Transverse colon (tissue), 4 donors: ENCODE data around the gene SMIM1. TPM values are rescaled to one million over a fixed set of nuclear protein-coding genes. Genes with fewer than 3 reads are reported as not detected.

ENCODE experiments used
- DNase-seq: peaks from one replicate; pipeline ENCODE4 v3.0.0-alpha.2; 2019
- H3K27ac ChIP-seq, 4 donors: fragments of 200-600 bp; sonication (generic); 2 replicates each; pipeline ENCODE4 v1.5.1; 2016 to 2018; ENCODE audit warnings: inconsistent platforms in 4 of 4
- H3K27me3 ChIP-seq: fragments of 200-600 bp; sonication (generic); 2 replicates; pipeline ENCODE4 v1.5.1; 2017; ENCODE audit warnings: inconsistent platforms
- H3K36me3 ChIP-seq, 4 donors: fragments of 200-600 bp; sonication (generic); 2 replicates each; pipeline ENCODE4 v1.5.1; 2017 to 2019; ENCODE audit warnings: inconsistent platforms in 4 of 4
- H3K4me1 ChIP-seq, 4 donors: fragments of 200-600 bp; sonication (generic); 2 replicates each; pipeline ENCODE4 v1.5.1; 2017 to 2020; ENCODE audit warnings: inconsistent platforms in 4 of 4
- H3K4me3 ChIP-seq, 4 donors: fragments of 200-600 bp; sonication (generic); 1 replicate in 1 of 4; 2 replicates in 3 of 4; pipeline versions ENCODE4 v1.5.1 to v1.6.1; 2017 to 2019; ENCODE audit warnings: inconsistent platforms in 4 of 4
- H3K9me3 ChIP-seq, 2 donors: fragments of 200-600 bp; sonication (generic); 2 replicates each; pipeline ENCODE4 v1.5.1; 2017 to 2019; ENCODE audit warnings: inconsistent platforms in 2 of 2
- CTCF ChIP-seq, 5 experiments: fragments of 200-600 bp in 3 of 5; fragments of 450-650 bp in 2 of 5; sonication (generic) in 3 of 5; IDR thresholded peaks; 1 replicate in 2 of 5; 2 replicates in 3 of 5; pipeline ENCODE4 v1.5.1; 2016 to 2017; ENCODE audit warnings: antibody characterized with exemption in 5 of 5, inconsistent platforms in 3 of 5, mild to moderate bottlenecking in 2 of 5, moderate library complexity in 1 of 5
- EP300 ChIP-seq: sonication (generic); formaldehyde crosslinking; IDR thresholded peaks from one replicate; pipeline ENCODE4 v1.6.1; 2017; ENCODE audit warnings: antibody characterized with exemption, low read depth
- POLR2A ChIP-seq: fragments of 450-650 bp; IDR thresholded peaks from one replicate; pipeline ENCODE4 v1.6.1; 2016; ENCODE audit warnings: antibody characterized with exemption, mild to moderate bottlenecking, moderate library complexity
- POLR2AphosphoS5 ChIP-seq, 3 donors: sonication (generic); formaldehyde crosslinking; IDR thresholded peaks; one replicate each; pipeline ENCODE4 v1.6.1; 2016; ENCODE audit warnings: antibody characterized with exemption in 3 of 3
- WGBS, 2 donors: methylation state at CpG; one replicate each; pipeline ENCODE4 v1.1.5; 2018; ENCODE audit warnings: low coverage in 1 of 2; 5-methylcytosine and 5-hydroxymethylcytosine counted together
- in situ Hi-C, 4 donors: fragments of 200-750 bp; cut with MboI; loops; one replicate each; pipeline versions ENCODE4 v1.15.0 to v1.15.1; 2017; ENCODE audit warnings: low sequenced_read_pairs in 3 of 4, low pct_ligation_motif_present in 1 of 4, low pct_unique_long_range_greater_than_20kb in 1 of 4
- intact Hi-C: fragments of 100-400 bp; cut with DNase I; formaldehyde crosslinking; loops from one replicate; pipeline ENCODE4 v1.15.1; 2023; ENCODE audit warnings: low total_unique reads
- total RNA-seq, 4 donors: library from RNA; depleted of rRNA; stranded (reverse); fragments of >200 nt; gene quantifications; one replicate each; pipeline ENCODE4 v1.1.0, GENCODE V29; 2016

SMIM1 gene
- total RNA-seq, 4 donors from 2014 or later, result not detected

GRCh38 chr1:3759164-3759563, 13.4 kb upstream of the SMIM1 start:
- no peak for DNase-seq
- no peaks in the 10 kb centered on the region for H3K36me3 ChIP-seq
- H3K27me3 ChIP-seq, result peaks cover 47% of the 10 kb centered on the region
- no peak for TF ChIP-seq POLR2A
- no peak for TF ChIP-seq EP300
- no peak for TF ChIP-seq CTCF (IDR thresholded peaks at IDR 0.05)
- no peak for TF ChIP-seq POLR2AphosphoS5 (IDR thresholded peaks at IDR 0.05)
- H3K27ac ChIP-seq, result no peak overlapping the region
- H3K4me1 ChIP-seq, result no peaks in the 10 kb centered on the region
- WGBS, 2 donors, result 78 to 84% methylated on average over 4 to 6 of the region's 6 CpGs
- in situ Hi-C loops (no loop called here), intact Hi-C loops (no loop called here)
- no peak overlapping the region for H3K4me3 ChIP-seq
- H3K9me3 ChIP-seq, result no peaks in the 10 kb centered on the region

GRCh38 chr1:3759796-3760195, 12.8 kb upstream of the SMIM1 start:
- peaks cover 47% of the 10 kb centered on the region for H3K27me3 ChIP-seq

GRCh38 chr1:3761296-3762010, 11.1 kb upstream of the SMIM1 start:
- TF ChIP-seq POLR2A, result no peak
- H3K4me1 ChIP-seq, result no peaks in the 10 kb centered on the region
- no peaks in the 10 kb centered on the region for H3K9me3 ChIP-seq
- peaks cover 42% of the 10 kb centered on the region for H3K27me3 ChIP-seq
- H3K36me3 ChIP-seq, result no peaks in the 10 kb centered on the region
- H3K27ac ChIP-seq, result no peak overlapping the region
- intact Hi-C loops, result no loop called here
- H3K4me3 ChIP-seq, result no peak overlapping the region
- DNase-seq, result no peak
- 84 to 93% methylated on average over 3 to 17 of the region's 17 CpGs for WGBS, 2 donors
- in situ Hi-C loops, result no loop called here

More at GRCh38 chr1:3759796-3760195, 12.8 kb upstream of the SMIM1 start:
- 66 to 72% methylated on average over 3 to 6 of the region's 6 CpGs for WGBS, 2 donors
- in situ Hi-C loops, result no loop called here
- Histone ChIP-seq H3K4me1 (no peaks in the 10 kb centered on the region), H3K9me3 (no peaks in the 10 kb centered on the region), H3K27ac (no peak overlapping the region), H3K4me3 (no peak overlapping the region), H3K36me3 (no peaks in the 10 kb centered on the region)
- intact Hi-C loops, result no loop called here
- no peak for DNase-seq
- TF ChIP-seq POLR2A, result no peak
- no peak for TF ChIP-seq CTCF (IDR thresholded peaks at IDR 0.05)
- no peak for TF ChIP-seq POLR2AphosphoS5 (IDR thresholded peaks at IDR 0.05)
- TF ChIP-seq EP300, result no peak

GRCh38 chr1:3762151-3762872, 10.2 kb upstream of the SMIM1 start:
- intact Hi-C loops, result no loop called here
- Histone ChIP-seq H3K27me3 (peaks cover 42% of the 10 kb centered on the region), H3K27ac (no peak overlapping the region), H3K36me3 (no peaks in the 10 kb centered on the region), H3K9me3 (no peaks in the 10 kb centered on the region), H3K4me3 (no peak overlapping the region), H3K4me1 (no peaks in the 10 kb centered on the region)
- WGBS, 2 donors, result 77% methylated on average over 12 of the region's 15 CpGs; no CpG with 5 or more reads in 1 of the 2 donors
- in situ Hi-C loops, result no loop called here
- TF ChIP-seq POLR2AphosphoS5 (IDR thresholded peaks at IDR 0.05) (no peak), CTCF (IDR thresholded peaks at IDR 0.05) (no peak), POLR2A (no peak), EP300 (no peak)
- DNase-seq, result no peak
